Smooth muscle cell (in vitro differentiated cells): ENCODE measurements around the gene EFNB2. TPM values are rescaled to one million over a fixed set of nuclear protein-coding genes. Genes with fewer than 3 reads are reported as not detected.

Experiments used
- DNase-seq: peaks from one replicate; lab custom pipeline; 2025; ENCODE audit not compliant: unreplicated experiment; lab: John Stamatoyannopoulos, UW
- H2AFZ ChIP-seq: fragments of 200-600 bp; sonication (generic); 2 replicates; pipeline ENCODE4 v1.6.0; 2016; ENCODE audit warnings: antibody characterized with exemption, low read depth, mild to moderate bottlenecking
- H3F3A ChIP-seq: fragments of 200-600 bp; sonication (generic); 2 replicates; pipeline ENCODE4 v1.6.0; 2017; ENCODE audit warnings: antibody characterized with exemption, low read depth
- H3K27ac ChIP-seq: fragments of 200-600 bp; sonication (generic); 2 replicates; pipeline ENCODE4 v1.5.1; 2016; ENCODE audit warnings: low read depth, mild to moderate bottlenecking
- H3K27me3 ChIP-seq: fragments of 200-600 bp; sonication (generic); 2 replicates; pipeline ENCODE4 v1.6.1; 2016; ENCODE audit warnings: low read depth, mild to moderate bottlenecking
- H3K36me3 ChIP-seq: fragments of 200-600 bp; sonication (generic); 2 replicates; pipeline ENCODE4 v1.5.1; 2016; ENCODE audit warnings: low read depth
- H3K4me1 ChIP-seq: fragments of 200-600 bp; sonication (generic); 2 replicates; pipeline ENCODE4 v1.5.1; 2016; ENCODE audit warnings: low read depth
- H3K4me2 ChIP-seq: fragments of 200-600 bp; sonication (generic); 2 replicates; pipeline ENCODE4 v1.6.0; 2016; ENCODE audit warnings: mild to moderate bottlenecking
- H3K4me3 ChIP-seq: fragments of 200-600 bp; sonication (generic); 2 replicates; pipeline ENCODE4 v1.5.1; 2016; ENCODE audit warnings: mild to moderate bottlenecking
- H3K79me2 ChIP-seq: fragments of 200-600 bp; sonication (generic); 2 replicates; pipeline ENCODE4 v1.6.0; 2016; ENCODE audit warnings: low read depth, mild to moderate bottlenecking
- H3K9ac ChIP-seq: fragments of 200-600 bp; sonication (generic); 2 replicates; pipeline ENCODE4 v1.6.0; 2016; ENCODE audit warnings: low read depth
- H3K9me3 ChIP-seq: fragments of 200-600 bp; sonication (generic); replicated peaks from 2 replicates; pipeline ENCODE4 v1.5.1; 2016; ENCODE audit warnings: low read depth
- H4K20me1 ChIP-seq: fragments of 200-600 bp; sonication (generic); 2 replicates; pipeline ENCODE4 v1.6.0; 2016; ENCODE audit warnings: low read depth
- WGBS: methylation state at CpG from one replicate; pipeline ENCODE4 v1.1.7; 2016; ENCODE audit warnings: low lambda C conversion rate; 5-methylcytosine and 5-hydroxymethylcytosine counted together
- polyA plus RNA-seq: library from polyadenylated mRNA; unstranded; fragments of >200 nt; fragmentation: Nextera tagmentation; extraction: Ambion mirVana; gene quantifications from 2 replicates; pipeline ENCODE4 v1.2.1, GENCODE V29; 2016
- total RNA-seq: library from RNA; depleted of rRNA; stranded (reverse); fragments of >200 nt; gene quantifications from 2 replicates; pipeline ENCODE4 v1.2.3, GENCODE V29; 2014
- TF ChIP-seq, protein P1 (sequence below): fragments of 200-600 bp; sonication (generic); IDR thresholded peaks from 2 replicates; pipeline ENCODE4 v1.5.1; 2017; ENCODE audit warnings: borderline replicate concordance, mild to moderate bottlenecking, antibody characterized with exemption; ENCODE audit not compliant: insufficient read depth, poor library complexity, severe bottlenecking

The EFNB2 gene
- total and polyA plus RNA-seq, 2 experiments from 2014 or later: 15.5 to 42.0 TPM

DNA sequence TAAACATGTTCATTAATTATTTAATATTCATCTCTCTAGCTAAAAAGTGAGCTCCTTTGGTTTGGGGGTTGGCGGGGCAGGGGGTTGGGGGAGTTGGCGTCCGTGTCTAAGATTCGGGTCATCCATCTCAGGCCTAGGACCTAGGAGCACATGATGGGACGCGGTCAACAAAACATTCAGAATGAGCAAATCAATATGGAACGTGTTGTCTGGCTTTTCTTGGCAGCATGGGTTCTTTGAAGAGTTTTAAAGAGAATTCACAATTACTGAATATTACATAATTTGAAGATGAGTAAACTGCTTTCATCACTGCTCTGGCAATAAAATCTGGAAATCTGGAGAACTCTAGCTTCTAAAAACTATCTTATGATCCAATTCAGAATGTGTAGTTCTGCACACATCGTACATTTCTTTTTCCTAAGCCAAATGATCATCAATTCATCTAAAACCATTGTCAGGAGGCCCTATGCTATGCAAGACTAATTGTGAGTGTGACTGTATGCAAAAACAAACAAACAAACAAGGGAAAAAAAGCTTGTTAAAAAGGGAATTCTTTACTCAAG lies 37.9 kb upstream of the EFNB2 start:
- Histone ChIP-seq H3K36me3 (no peaks in the 10 kb centered on the region), H3F3A (no peaks in the 10 kb centered on the region), H2AFZ (no peak overlapping the region), H3K4me1 (peaks cover 12% of the 10 kb centered on the region), H3K27ac (no peak overlapping the region), H3K79me2 (peaks cover 6% of the 10 kb centered on the region), H3K9me3 (no peaks in the 10 kb centered on the region), H3K4me3 (no peak overlapping the region), H3K4me2 (no peak overlapping the region), H3K9ac (no peak overlapping the region), H4K20me1 (no peaks in the 10 kb centered on the region), H3K27me3 (no peaks in the 10 kb centered on the region)
- no peak for DNase-seq
- WGBS: 93% methylated on average over 8 of the region's 8 CpGs
- TF ChIP-seq, protein P1, sequence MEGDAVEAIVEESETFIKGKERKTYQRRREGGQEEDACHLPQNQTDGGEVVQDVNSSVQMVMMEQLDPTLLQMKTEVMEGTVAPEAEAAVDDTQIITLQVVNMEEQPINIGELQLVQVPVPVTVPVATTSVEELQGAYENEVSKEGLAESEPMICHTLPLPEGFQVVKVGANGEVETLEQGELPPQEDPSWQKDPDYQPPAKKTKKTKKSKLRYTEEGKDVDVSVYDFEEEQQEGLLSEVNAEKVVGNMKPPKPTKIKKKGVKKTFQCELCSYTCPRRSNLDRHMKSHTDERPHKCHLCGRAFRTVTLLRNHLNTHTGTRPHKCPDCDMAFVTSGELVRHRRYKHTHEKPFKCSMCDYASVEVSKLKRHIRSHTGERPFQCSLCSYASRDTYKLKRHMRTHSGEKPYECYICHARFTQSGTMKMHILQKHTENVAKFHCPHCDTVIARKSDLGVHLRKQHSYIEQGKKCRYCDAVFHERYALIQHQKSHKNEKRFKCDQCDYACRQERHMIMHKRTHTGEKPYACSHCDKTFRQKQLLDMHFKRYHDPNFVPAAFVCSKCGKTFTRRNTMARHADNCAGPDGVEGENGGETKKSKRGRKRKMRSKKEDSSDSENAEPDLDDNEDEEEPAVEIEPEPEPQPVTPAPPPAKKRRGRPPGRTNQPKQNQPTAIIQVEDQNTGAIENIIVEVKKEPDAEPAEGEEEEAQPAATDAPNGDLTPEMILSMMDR: no peak

DNA sequence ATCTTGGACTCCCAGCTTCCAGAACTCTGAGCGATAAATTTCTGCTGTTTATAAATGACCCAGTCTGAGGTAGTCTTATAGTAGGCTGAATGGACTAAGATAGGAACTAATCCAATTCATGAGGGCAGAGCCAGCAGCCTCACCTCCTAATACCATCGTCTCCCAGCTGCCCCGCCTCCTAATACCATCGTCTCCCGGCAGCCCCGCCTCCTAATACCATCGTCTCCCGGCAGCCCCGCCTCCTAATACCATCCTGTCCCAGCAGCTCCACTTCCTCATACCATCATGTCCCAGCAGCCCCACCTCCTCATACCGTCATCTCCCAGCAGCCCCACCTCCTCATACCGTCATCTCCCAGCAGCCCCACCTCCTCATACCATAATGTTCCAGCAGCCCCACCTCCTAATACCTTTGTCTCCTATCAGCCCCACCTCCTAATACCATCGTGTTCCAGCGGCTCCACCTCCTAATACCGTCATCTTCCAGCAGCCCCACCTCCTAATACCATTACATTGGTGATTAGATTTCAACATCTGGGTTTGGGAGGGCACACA lies 34.9 kb upstream of the EFNB2 start:
- peaks cover 17% of the 10 kb centered on the region for H4K20me1 ChIP-seq
- H3F3A ChIP-seq: no peaks in the 10 kb centered on the region
- peak overlapping the region; percentile 17 for H3K9ac ChIP-seq
- 20% methylated on average over 11 of the region's 14 CpGs for WGBS
- DNase-seq: no peak
- no peaks in the 10 kb centered on the region for H3K27me3 ChIP-seq
- peak overlapping the region; percentile 37 for H3K27ac ChIP-seq
- H3K79me2 ChIP-seq: peaks cover 29% of the 10 kb centered on the region
- H3K4me3 ChIP-seq: peak overlapping the region; percentile 29
- H2AFZ ChIP-seq: peak overlapping the region; percentile 84
- H3K4me1 ChIP-seq: peaks cover 21% of the 10 kb centered on the region
- H3K9me3 ChIP-seq: no peaks in the 10 kb centered on the region
- peak overlapping the region; percentile 78 for H3K4me2 ChIP-seq
- H3K36me3 ChIP-seq: no peaks in the 10 kb centered on the region
- TF ChIP-seq, protein P1: no peak

DNA sequence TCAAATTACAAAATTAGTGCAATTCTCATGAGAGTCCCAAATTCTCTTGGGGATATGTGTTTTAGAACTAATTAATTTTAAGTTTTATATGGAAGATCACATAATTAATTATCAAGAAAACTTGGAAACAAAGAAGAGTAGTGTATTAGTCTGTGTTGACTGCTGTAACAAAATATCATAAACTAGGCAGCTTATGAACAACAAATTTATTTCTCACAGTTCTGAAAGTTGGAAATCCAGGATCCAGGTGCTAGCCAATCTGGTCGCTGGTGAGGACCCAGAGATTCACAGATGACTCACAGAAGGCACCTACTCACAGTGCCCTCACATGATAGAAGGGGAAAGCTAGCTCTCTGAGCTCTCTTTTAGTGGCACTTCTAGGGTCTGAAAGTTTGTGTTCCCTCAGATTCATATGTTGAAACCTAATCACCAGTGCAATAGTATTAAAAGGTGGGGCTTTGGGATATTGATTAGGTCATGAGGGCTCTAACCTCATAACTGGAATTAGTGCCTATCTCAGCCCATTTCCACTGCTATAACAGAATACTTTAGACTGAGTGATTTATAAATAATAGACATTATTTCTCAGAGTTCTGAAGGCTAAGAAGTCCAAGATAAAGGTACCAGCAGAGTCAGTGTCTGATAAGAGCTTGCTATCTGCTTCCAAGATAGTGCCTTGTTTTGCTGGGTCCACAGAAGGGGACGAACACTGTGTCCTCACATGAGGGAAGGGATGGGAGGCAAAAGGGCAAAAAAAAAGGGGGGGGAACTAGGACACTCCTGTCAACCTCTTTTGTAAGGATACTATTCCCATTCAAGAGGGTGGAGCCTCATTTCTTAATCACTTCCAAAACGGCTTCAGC lies 34.0 kb upstream of the EFNB2 start:
- Histone ChIP-seq H3K27ac (peak overlapping the region; percentile 23), H3K4me3 (peak overlapping the region; percentile 81)

More for the DNA sequence above, 34.0 kb upstream of the EFNB2 start:
- peaks cover 38% of the 10 kb centered on the region for H3K79me2 ChIP-seq
- H3K9me3 ChIP-seq: no peaks in the 10 kb centered on the region
- no peaks in the 10 kb centered on the region for H3K27me3 ChIP-seq
- DNase-seq: no peak
- peak overlapping the region; percentile 97 for H2AFZ ChIP-seq
- WGBS: 65% methylated on average over 3 of the region's 3 CpGs
- peak overlapping the region; percentile 17 for H3K9ac ChIP-seq
- no peaks in the 10 kb centered on the region for H3K36me3 ChIP-seq
- H3K4me1 ChIP-seq: peaks cover 29% of the 10 kb centered on the region
- peak overlapping the region; percentile 78 for H3K4me2 ChIP-seq
- TF ChIP-seq, protein P1: no peak
- H4K20me1 ChIP-seq: peaks cover 27% of the 10 kb centered on the region
- H3F3A ChIP-seq: no peaks in the 10 kb centered on the region
